HL-60 (cell line): ENCODE results near the gene LIMCH1.

Experiments
- DNase-seq, 2 experiments: peaks; one replicate each; pipeline ENCODE4 v3.0.0-alpha.2; 2010 to 2020; ENCODE audit warnings: low read depth in 1 of 2, low spot score in 1 of 2
- H3K27ac ChIP-seq: fragments of 250-450 bp; sonication (Bioruptor Pico); replicated peaks from 2 replicates; pipeline ENCODE4 v1.5.1; 2020; ENCODE audit warnings: mild to moderate bottlenecking, moderate library complexity
- H3K27me3 ChIP-seq: fragments of 250-450 bp; sonication (Bioruptor Pico); 2 replicates; pipeline ENCODE4 v1.5.1; 2021; ENCODE audit warnings: mild to moderate bottlenecking, moderate library complexity; ENCODE audit not compliant: insufficient read depth, poor library complexity, severe bottlenecking
- H3K4me3 ChIP-seq: replicated peaks from 2 replicates; pipeline ENCODE4 v1.5.1; 2011; ENCODE audit warnings: mild to moderate bottlenecking, control low read depth, low read length; ENCODE audit not compliant: insufficient read depth
- CTCF ChIP-seq: IDR thresholded peaks from one replicate; pipeline ENCODE4 v1.5.1; 2011; ENCODE audit warnings: low read length, control low read depth, inconsistent platforms; ENCODE audit not compliant: insufficient read depth
- GABPA ChIP-seq: IDR thresholded peaks from 2 replicates; pipeline ENCODE4 v1.6.1; 2012; ENCODE audit warnings: low read depth
- POLR2AphosphoS5 ChIP-seq: IDR thresholded peaks from 2 replicates; pipeline ENCODE4 v1.6.1; 2012; ENCODE audit warnings: low read depth
- SPI1 ChIP-seq: IDR thresholded peaks from 2 replicates; pipeline ENCODE4 v1.6.1; 2012; ENCODE audit warnings: low read depth, mild to moderate bottlenecking, borderline replicate concordance
- TF ChIP-seq, protein P1 (sequence below): IDR thresholded peaks from 2 replicates; pipeline ENCODE4 v1.6.1; 2012; ENCODE audit warnings: low read depth; ENCODE audit not compliant: insufficient replicate concordance

LIMCH1 gene

DNA sequence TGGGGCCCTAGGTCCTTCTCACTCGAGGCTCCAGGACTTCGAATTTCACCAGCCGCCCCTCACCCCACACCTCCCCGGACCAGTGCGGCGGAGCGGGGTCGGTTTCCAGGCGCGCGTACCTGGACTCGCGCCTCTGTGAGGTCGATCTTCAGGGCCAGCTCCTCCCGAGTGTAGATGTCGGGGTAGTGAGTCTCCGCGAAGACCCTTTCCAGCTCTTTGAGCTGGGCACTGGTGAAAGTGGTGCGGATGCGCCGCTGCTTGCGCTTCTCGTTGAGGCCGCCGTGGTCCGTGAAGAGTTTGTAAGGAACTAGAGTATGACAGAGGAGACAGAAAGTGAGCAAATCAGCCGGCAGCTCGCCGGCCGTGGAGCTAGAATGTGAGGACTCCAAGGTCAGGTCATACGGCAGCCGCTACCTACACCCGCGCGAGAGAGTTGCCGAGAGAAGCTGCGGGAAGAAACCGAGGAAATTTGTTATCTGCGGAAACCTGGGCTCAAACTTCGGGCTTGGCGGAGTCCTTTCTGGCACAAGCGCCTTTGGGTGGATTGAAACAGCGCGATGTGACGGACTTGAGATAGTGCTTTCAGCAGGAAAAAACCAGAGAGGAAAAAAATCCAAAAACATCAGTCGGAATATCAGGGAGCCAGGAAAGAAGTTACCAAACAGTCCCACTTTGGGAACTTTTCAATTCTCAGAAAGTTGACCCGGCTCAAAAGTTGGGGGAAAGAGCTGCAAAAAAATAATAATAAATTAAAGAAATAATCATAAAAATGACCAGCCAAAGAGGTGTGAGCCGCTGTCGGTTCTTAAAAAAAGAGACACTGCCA is 209.5 kb downstream of the LIMCH1 start:
- TF ChIP-seq, protein P1, sequence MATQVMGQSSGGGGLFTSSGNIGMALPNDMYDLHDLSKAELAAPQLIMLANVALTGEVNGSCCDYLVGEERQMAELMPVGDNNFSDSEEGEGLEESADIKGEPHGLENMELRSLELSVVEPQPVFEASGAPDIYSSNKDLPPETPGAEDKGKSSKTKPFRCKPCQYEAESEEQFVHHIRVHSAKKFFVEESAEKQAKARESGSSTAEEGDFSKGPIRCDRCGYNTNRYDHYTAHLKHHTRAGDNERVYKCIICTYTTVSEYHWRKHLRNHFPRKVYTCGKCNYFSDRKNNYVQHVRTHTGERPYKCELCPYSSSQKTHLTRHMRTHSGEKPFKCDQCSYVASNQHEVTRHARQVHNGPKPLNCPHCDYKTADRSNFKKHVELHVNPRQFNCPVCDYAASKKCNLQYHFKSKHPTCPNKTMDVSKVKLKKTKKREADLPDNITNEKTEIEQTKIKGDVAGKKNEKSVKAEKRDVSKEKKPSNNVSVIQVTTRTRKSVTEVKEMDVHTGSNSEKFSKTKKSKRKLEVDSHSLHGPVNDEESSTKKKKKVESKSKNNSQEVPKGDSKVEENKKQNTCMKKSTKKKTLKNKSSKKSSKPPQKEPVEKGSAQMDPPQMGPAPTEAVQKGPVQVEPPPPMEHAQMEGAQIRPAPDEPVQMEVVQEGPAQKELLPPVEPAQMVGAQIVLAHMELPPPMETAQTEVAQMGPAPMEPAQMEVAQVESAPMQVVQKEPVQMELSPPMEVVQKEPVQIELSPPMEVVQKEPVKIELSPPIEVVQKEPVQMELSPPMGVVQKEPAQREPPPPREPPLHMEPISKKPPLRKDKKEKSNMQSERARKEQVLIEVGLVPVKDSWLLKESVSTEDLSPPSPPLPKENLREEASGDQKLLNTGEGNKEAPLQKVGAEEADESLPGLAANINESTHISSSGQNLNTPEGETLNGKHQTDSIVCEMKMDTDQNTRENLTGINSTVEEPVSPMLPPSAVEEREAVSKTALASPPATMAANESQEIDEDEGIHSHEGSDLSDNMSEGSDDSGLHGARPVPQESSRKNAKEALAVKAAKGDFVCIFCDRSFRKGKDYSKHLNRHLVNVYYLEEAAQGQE, result no peak
- H3K4me3 ChIP-seq, result no peak overlapping the region
- H3K27ac ChIP-seq, result no peak overlapping the region
- DNase-seq, result no peak
- H3K27me3 ChIP-seq, result peaks cover 60% of the 10 kb centered on the region

DNA sequence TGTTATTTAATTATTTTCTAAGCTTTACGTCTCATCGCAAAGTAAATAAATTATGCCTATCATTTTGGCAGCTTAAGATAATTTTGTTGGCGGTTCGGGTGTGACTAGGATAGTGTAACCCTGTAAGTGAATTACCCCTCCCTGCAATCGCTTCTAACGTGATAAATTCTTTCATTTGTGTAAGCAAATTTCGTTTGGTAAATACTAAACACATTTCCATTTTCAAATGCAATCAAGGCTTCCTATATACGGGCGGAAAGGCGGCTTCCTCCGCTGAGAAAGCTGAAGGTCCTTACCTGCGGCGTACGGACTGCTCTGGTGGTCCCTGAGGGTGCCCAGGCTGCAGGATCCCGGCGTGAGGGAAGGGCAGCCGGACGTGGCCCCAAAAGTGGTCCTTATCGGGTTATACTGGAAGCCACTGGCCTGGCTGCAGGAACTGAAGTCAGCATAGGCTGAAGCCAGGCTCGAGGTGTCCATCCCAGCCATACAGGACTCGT is 210.2 kb downstream of the LIMCH1 start:
- TF ChIP-seq CTCF (no peak), GABPA (no peak), POLR2AphosphoS5 (no peak), SPI1 (no peak)
- TF ChIP-seq, protein P1, result no peak
- Histone ChIP-seq H3K4me3 (no peak overlapping the region), H3K27ac (no peak overlapping the region), H3K27me3 (peaks cover 65% of the 10 kb centered on the region)
- no peak for DNase-seq

DNA sequence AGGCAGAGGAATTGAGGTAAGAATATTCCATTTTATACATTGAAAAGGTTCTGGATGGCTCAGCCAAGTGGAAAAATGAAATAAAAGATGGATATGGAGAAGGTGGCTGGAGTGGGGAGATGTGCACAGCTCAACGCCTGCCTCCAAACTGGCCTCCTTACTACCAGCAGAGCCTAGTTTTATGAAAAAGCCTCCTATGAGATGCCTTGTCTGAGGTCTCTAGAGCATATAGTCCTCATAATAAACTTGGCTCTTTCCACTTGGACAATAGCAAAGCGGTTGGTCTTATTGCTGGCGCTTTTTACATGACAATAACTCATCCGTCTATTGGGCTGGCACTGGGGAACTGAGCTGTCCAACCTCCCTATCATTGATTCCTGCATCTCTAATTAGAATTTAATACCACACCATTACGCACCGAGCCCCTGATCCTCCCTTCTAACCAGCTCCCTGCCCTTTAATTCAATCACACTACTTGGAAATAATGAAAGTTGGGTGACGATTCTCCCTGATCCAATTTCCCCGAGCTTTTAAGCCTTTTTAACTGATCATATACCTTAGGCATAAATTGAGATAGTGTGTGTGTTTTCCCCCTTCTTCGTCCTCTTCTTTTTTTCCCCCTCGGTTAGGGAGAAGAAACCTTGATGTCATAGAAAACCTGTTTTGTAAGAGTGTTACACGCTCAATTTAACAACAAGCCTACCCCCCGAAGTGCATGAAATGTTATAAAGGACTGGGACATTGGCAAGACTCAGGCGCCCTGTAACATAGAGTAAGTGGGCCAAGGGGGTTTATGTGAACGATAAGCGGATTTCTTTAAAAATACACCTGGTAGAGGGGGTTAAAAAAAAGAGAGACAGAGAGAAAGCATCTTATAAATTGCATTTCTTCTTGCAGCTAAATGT is 210.9 kb downstream of the LIMCH1 start, which contains the start of gene PHOX2B:
Gene PHOX2B, minus strand, starts transcription at position 155 of the 905 bp plus-strand sequence. Its CDS starts 115 bp downstream, at position 40.
- DNase-seq, result no peak
- H3K27ac ChIP-seq, result no peak within 1 kb of the TSS

More for the DNA sequence above, 210.9 kb downstream of the LIMCH1 start, which contains the start of gene PHOX2B:
- H3K4me3 ChIP-seq, result no peak within 1 kb of the TSS
- peaks cover 71% of the 10 kb centered on the region for H3K27me3 ChIP-seq
- TF ChIP-seq, protein P1, result no peak
- TF ChIP-seq SPI1, result no peak
- no peak for TF ChIP-seq CTCF
